H1 (cell line): ENCODE results near the gene BCAM. TPM values are rescaled to one million over a fixed set of nuclear protein-coding genes. Genes with fewer than 3 reads are reported as not detected.

Experiments
- CTCF ChIA-PET: fragments of 300-600 bp; sonication (Branson Sonifier 250); formaldehyde crosslinking; loops from one replicate; lab custom pipeline; 2021; ENCODE audit not compliant: partially characterized antibody; lab: Charles Lee
- POLR2A ChIA-PET: fragments of 300-600 bp; sonication (Branson Sonifier 250); formaldehyde crosslinking; loops from one replicate; lab custom pipeline; 2021; ENCODE audit warnings: inconsistent platforms; ENCODE audit not compliant: partially characterized antibody; lab: Charles Lee
- DNase-seq, 2 experiments: peaks; one replicate each; pipeline versions ENCODE4 v3.0.0 to v3.0.0-alpha.2; 2010 to 2022; ENCODE audit warnings: low spot score in 2 of 2, low read depth in 1 of 2, mixed read lengths in 1 of 2
- FAIRE-seq: peaks from 2 replicates; lab custom pipeline; 2011; peaks lifted over from hg19 to GRCh38; lab: Jason Lieb, UNC
- H2AFZ ChIP-seq: 2 replicates; pipeline ENCODE4 v1.8.1; 2012; ENCODE audit warnings: low read length, inconsistent platforms
- H2AK5ac ChIP-seq: 2 replicates; pipeline ENCODE4 v1.6.1; 2013; ENCODE audit warnings: low read depth, low read length
- H2BK120ac ChIP-seq: replicated peaks from 2 replicates; pipeline ENCODE3; 2013; ENCODE audit warnings: low read depth, low read length, inconsistent platforms
- H2BK12ac ChIP-seq: 2 replicates; pipeline ENCODE4 v1.6.1; 2013; ENCODE audit warnings: low read depth, low read length
- H2BK15ac ChIP-seq: 2 replicates; pipeline ENCODE4 v1.6.1; 2013; ENCODE audit warnings: low read length
- H2BK20ac ChIP-seq: 2 replicates; pipeline ENCODE4 v1.6.1; 2013; ENCODE audit warnings: low read length
- H2BK5ac ChIP-seq: 2 replicates; pipeline ENCODE4 v1.6.1; 2013; ENCODE audit warnings: low read depth, low read length
- H3K14ac ChIP-seq: 2 replicates; pipeline ENCODE4 v1.6.1; 2013; ENCODE audit warnings: inconsistent platforms; ENCODE audit not compliant: insufficient read length
- H3K18ac ChIP-seq: 2 replicates; pipeline ENCODE4 v1.6.1; 2013; ENCODE audit warnings: low read length; ENCODE audit errors: extremely low read depth
- H3K23ac ChIP-seq: 2 replicates; pipeline ENCODE4 v1.6.1; 2013; ENCODE audit warnings: inconsistent platforms; ENCODE audit not compliant: insufficient read length
- H3K23me2 ChIP-seq: 2 replicates; pipeline ENCODE4 v1.6.1; 2013; ENCODE audit warnings: low read depth, low read length
- H3K27ac ChIP-seq: 2 replicates; pipeline ENCODE4 v1.6.1; 2011; ENCODE audit warnings: low read depth, low read length, inconsistent platforms
- H3K27me3 ChIP-seq, 4 experiments: replicated peaks in 1 of 4; 1 replicate in 1 of 4; 2 replicates in 3 of 4; pipeline versions ENCODE4 v1.6.1 to v1.8.1; 2011 to 2013; ENCODE audit warnings: low read length in 3 of 4, mild to moderate bottlenecking in 3 of 4, inconsistent platforms in 2 of 4, mixed read lengths in 2 of 4, moderate library complexity in 1 of 4; ENCODE audit not compliant: control insufficient read depth in 3 of 4, insufficient read depth in 3 of 4; ENCODE audit errors: extremely low read depth in 1 of 4
- H3K36me3 ChIP-seq, 4 experiments: 2 replicates each; pipeline versions ENCODE4 v1.6.1 to v1.8.1; 2011 to 2013; ENCODE audit warnings: mild to moderate bottlenecking in 4 of 4, low read length in 3 of 4, moderate library complexity in 2 of 4, control low read depth in 1 of 4, inconsistent platforms in 1 of 4; ENCODE audit not compliant: insufficient read depth in 4 of 4, control insufficient read depth in 2 of 4
- H3K4ac ChIP-seq: replicated peaks from 2 replicates; pipeline ENCODE3; 2013; ENCODE audit warnings: low read length, low read depth, mixed read lengths, inconsistent platforms; ENCODE audit not compliant: insufficient read length
- H3K4me1 ChIP-seq, 4 experiments: replicated peaks in 1 of 4; 1 replicate in 1 of 4; 2 replicates in 3 of 4; pipeline versions ENCODE4 v1.6.1 to v1.8.1; 2011 to 2013; ENCODE audit warnings: low read length in 3 of 4, inconsistent platforms in 2 of 4, mixed read lengths in 1 of 4; ENCODE audit not compliant: insufficient read depth in 4 of 4, control insufficient read depth in 3 of 4
- H3K4me2 ChIP-seq, 2 experiments: 2 replicates each; pipeline versions ENCODE4 v1.6.1 to v1.8.1; 2011 to 2013; ENCODE audit warnings: low read depth in 2 of 2, low read length in 2 of 2, control low read depth in 1 of 2, inconsistent platforms in 1 of 2, mild to moderate bottlenecking in 1 of 2; ENCODE audit not compliant: insufficient read depth in 1 of 2
- H3K4me3 ChIP-seq, 4 experiments: fragments of 200-600, 300-600 bp in 1 of 4; sonication (generic), shearing (Covaris generic), sonication (Bioruptor Twin) in 1 of 4; 2 replicates each; pipeline versions ENCODE4 v1.5.1 to v1.8.1; 2011 to 2016; ENCODE audit warnings: low read length in 4 of 4, low read depth in 3 of 4, control low read depth in 2 of 4, inconsistent platforms in 2 of 4, mild to moderate bottlenecking in 2 of 4, mixed read lengths in 1 of 4, moderate library complexity in 1 of 4; ENCODE audit not compliant: insufficient read depth in 2 of 4; ENCODE audit errors: extremely low read depth in 1 of 4
- H3K56ac ChIP-seq: replicated peaks from 2 replicates; pipeline ENCODE3; 2013; ENCODE audit warnings: low read depth, mild to moderate bottlenecking, mixed read lengths, low read length, inconsistent platforms; ENCODE audit not compliant: insufficient read length
- H3K79me1 ChIP-seq: 2 replicates; pipeline ENCODE4 v1.6.1; 2013; ENCODE audit warnings: low read depth, low read length, control low read depth
- H3K79me2 ChIP-seq, 2 experiments: 2 replicates each; pipeline versions ENCODE4 v1.6.1 to v1.8.1; 2012 to 2013; ENCODE audit warnings: low read length in 2 of 2, mild to moderate bottlenecking in 2 of 2, inconsistent platforms in 1 of 2; ENCODE audit not compliant: insufficient read depth in 2 of 2, control insufficient read depth in 1 of 2
- H3K9ac ChIP-seq, 4 experiments: replicated peaks in 1 of 4; 1 replicate in 1 of 4; 2 replicates in 3 of 4; pipeline versions ENCODE4 v1.6.1 to v1.8.1; 2011 to 2013; ENCODE audit warnings: low read depth in 3 of 4, low read length in 3 of 4, control low read depth in 2 of 4, mild to moderate bottlenecking in 2 of 4, moderate library complexity in 2 of 4, inconsistent platforms in 1 of 4; ENCODE audit errors: extremely low read depth in 1 of 4
- H3K9me3 ChIP-seq, 2 experiments: 2 replicates each; pipeline versions ENCODE4 v1.6.1 to v1.8.1; 2012 to 2013; ENCODE audit warnings: mild to moderate bottlenecking in 2 of 2, moderate library complexity in 2 of 2, control low read depth in 1 of 2, inconsistent platforms in 1 of 2, low read depth in 1 of 2, low read length in 1 of 2, mixed read lengths in 1 of 2; ENCODE audit not compliant: insufficient read depth in 2 of 2
- H4K20me1 ChIP-seq, 2 experiments: replicated peaks in 1 of 2; 2 replicates each; pipeline versions ENCODE3 to v1.8.1; 2011 to 2013; ENCODE audit warnings: inconsistent platforms in 2 of 2, low read length in 2 of 2, mild to moderate bottlenecking in 1 of 2; ENCODE audit not compliant: insufficient read depth in 2 of 2, control insufficient read depth in 1 of 2
- H4K5ac ChIP-seq: 2 replicates; pipeline ENCODE4 v1.6.1; 2013; ENCODE audit warnings: low read length, low read depth, mixed read lengths, inconsistent platforms; ENCODE audit not compliant: insufficient read length
- H4K8ac ChIP-seq: 2 replicates; pipeline ENCODE4 v1.8.0; 2013; ENCODE audit warnings: mild to moderate bottlenecking, moderate library complexity, low read length, inconsistent platforms; ENCODE audit not compliant: insufficient read depth; ENCODE audit errors: extremely low read depth
- H4K91ac ChIP-seq: replicated peaks from 2 replicates; pipeline ENCODE3; 2013; ENCODE audit warnings: low read length, mixed read lengths, inconsistent platforms; ENCODE audit not compliant: insufficient read length
- ASH2L ChIP-seq: fragments of 200-600, 300-600 bp; sonication (generic); IDR thresholded peaks from one replicate; pipeline ENCODE4 v1.7.1; 2017; ENCODE audit warnings: low read length
- NANOG ChIP-seq: IDR thresholded peaks from 2 replicates; pipeline ENCODE4 v1.6.1; 2011; ENCODE audit warnings: low read length, low read depth, mild to moderate bottlenecking, inconsistent platforms; ENCODE audit not compliant: insufficient read depth, poor library complexity, severe bottlenecking
- RNF2 ChIP-seq: fragments of 200-900, 300-1000 bp; sonication (generic); IDR thresholded peaks from 2 replicates; pipeline ENCODE4 v1.7.1; 2016; ENCODE audit warnings: borderline replicate concordance, low read depth, mild to moderate bottlenecking, antibody characterized with exemption, low read length; ENCODE audit not compliant: poor library complexity, severe bottlenecking; ENCODE audit errors: missing control alignments
- TEAD4 ChIP-seq: IDR thresholded peaks from 2 replicates; pipeline ENCODE4 v1.6.1; 2012; ENCODE audit warnings: low read depth, low read length, inconsistent platforms, mixed read lengths
- WGBS, 2 experiments: shearing (Covaris generic) in 1 of 2; methylation state at CpG; one replicate each; pipeline versions ENCODE4 v1.1.6 to v1.1.7; 2013 to 2015; ENCODE audit warnings: low lambda C conversion rate in 2 of 2, mixed read lengths in 2 of 2, inconsistent platforms in 1 of 2, low coverage in 1 of 2, missing lambda C conversion rate in 1 of 2; ENCODE audit not compliant: insufficient replicate concordance in 2 of 2, insufficient coverage in 1 of 2, insufficient read length in 1 of 2; ENCODE audit errors: extremely low coverage in 1 of 2, missing lambda C conversion rate in 1 of 2; 5-methylcytosine and 5-hydroxymethylcytosine counted together
- polyA plus RNA-seq, 7 experiments: library from polyadenylated mRNA; depleted of rRNA in 3 of 7; stranded (reverse) in 5 of 7; unstranded in 2 of 7; fragments of >200 nt in 5 of 7; fragments of 200-250 nt in 2 of 7; gene quantifications; 1 replicate in 5 of 7; 2 replicates in 1 of 7; 4 replicates in 1 of 7; pipeline versions ENCODE4 v1.2.1 to v1.2.3, GENCODE V29; 2011 to 2013; ENCODE audit warnings: missing spikeins in 2 of 7, mixed read lengths in 2 of 7
- total RNA-seq: library from RNA; stranded (reverse); fragmentation: NEBNext Ultra II Directional; extraction: Animal tissue kit (Norgen Biotek cat#: 25700); gene quantifications from 2 replicates; pipeline ENCODE4 v1.2.1, GENCODE V29; 2021

The BCAM gene
- total and polyA plus RNA-seq, 2 of the 8 experiments (the other 6 are each of a cell fraction or from before 2014, with no cell fraction given): 32.5 to 81.4 TPM

DNA sequence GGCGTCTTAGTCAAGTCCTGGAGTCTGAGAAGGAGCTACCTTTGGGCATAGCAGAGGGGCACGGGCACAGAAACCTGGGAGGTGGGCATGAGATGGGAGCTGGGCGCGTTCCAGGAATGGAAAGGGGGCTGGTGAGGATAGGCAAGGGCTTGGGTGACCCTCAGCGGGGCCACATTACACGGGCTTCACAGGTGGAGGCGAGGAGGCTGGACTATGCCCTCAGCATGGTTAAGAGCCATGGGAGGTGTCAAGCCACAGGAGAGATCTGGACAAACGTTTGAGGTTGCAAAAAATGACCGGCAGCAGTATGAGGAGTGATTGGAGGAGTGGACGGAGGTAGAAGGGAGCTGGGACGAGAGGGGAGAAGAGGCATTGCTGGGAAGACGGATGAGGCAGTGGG, 58.7 kb downstream of the BCAM start:
- Histone ChIP-seq H2AFZ (no peak overlapping the region), H3K4me3 (no peak overlapping the region), H3K27ac (no peak overlapping the region), H3K18ac (no peak overlapping the region), H2BK15ac (no peak overlapping the region), H3K56ac (no peak overlapping the region), H2BK12ac (no peak overlapping the region), H3K4me2 (no peak overlapping the region), H3K9me3 (no peaks in the 10 kb centered on the region), H3K23ac (no peak overlapping the region), H2BK120ac (no peak overlapping the region), H4K91ac (no peak overlapping the region), H3K23me2 (no peaks in the 10 kb centered on the region; the same call in 1 of the 2 replicates), H3K36me3 (peaks cover 9 to 45% (median 27%) of the 10 kb centered on the region in 4 experiments; a peak in 7 of 8 replicates), H2BK5ac (no peak overlapping the region), H4K20me1 (peaks cover 6 to 15% of the 10 kb centered on the region in 2 experiments), H3K9ac (no peak overlapping the region), H3K79me1 (no peaks in the 10 kb centered on the region), H3K4me1 (no peaks in the 10 kb centered on the region), H3K27me3 (no peaks in the 10 kb centered on the region), H3K4ac (no peak overlapping the region), H2AK5ac (no peak overlapping the region), H3K79me2 (peaks cover 0 to under 1% of the 10 kb centered on the region in 2 experiments; a peak in 1 of 4 replicates), H2BK20ac (no peak overlapping the region), H4K5ac (no peak overlapping the region), H4K8ac (no peak overlapping the region), H3K14ac (no peak overlapping the region)
- FAIRE-seq: no peak
- POLR2A ChIA-PET: interaction anchor here (0.9 to 2.1 kb wide), 5 partner anchors 10 to 38 kb away, joined by 3 to 15 read pairs (median 4); partner anchors contain the start of gene APOE
- TF ChIP-seq ASH2L (no peak), TEAD4 (no peak), RNF2 (no peak), NANOG (no peak)
- CTCF ChIA-PET: interaction anchor here (0.8 to 1.3 kb wide), 4 partner anchors 17 to 85 kb away, joined by 3 read pairs; partner anchors contain the start of gene NECTIN2
- no peak for DNase-seq
- 95% methylated on average over 12 of the region's 12 CpGs; no CpG with 5 or more reads in 1 of the 2 experiments for WGBS, 2 experiments
